RPMI7951 (cell line): ENCODE results near the gene CCDC78. TPM values are rescaled to one million over a fixed set of nuclear protein-coding genes. Genes with fewer than 3 reads are reported as not detected.

Source experiments
- DNase-seq: peaks from one replicate; pipeline ENCODE4 v3.0.0-alpha.2; 2012; ENCODE audit warnings: low read depth
- total RNA-seq: library from RNA; depleted of rRNA; stranded (reverse); fragments of >200 nt; shearing (Covaris generic); gene quantifications from 2 replicates; pipeline ENCODE4 v1.2.3, GENCODE V29; 2014

The CCDC78 gene
- total RNA-seq, 1 experiment from 2014 or later: 0.12 TPM

DNA sequence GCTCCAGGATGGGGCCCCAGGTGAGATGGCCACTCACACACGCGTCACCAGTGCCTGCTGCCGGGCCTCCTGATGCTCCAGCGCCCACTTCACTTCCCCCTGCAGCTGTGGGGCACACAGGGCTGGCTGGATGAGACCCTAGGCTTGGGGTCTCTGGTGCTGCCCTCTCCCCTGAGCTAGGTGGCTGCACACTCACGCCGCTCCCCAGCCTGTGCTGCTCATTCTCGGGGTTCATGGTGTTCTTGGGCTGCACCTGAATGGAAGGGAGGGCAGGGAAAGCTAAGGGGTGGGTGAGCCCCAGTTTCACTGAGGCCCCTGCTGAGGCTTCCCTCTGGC, 1.2 kb downstream of the CCDC78 start:
- no peak for DNase-seq

DNA sequence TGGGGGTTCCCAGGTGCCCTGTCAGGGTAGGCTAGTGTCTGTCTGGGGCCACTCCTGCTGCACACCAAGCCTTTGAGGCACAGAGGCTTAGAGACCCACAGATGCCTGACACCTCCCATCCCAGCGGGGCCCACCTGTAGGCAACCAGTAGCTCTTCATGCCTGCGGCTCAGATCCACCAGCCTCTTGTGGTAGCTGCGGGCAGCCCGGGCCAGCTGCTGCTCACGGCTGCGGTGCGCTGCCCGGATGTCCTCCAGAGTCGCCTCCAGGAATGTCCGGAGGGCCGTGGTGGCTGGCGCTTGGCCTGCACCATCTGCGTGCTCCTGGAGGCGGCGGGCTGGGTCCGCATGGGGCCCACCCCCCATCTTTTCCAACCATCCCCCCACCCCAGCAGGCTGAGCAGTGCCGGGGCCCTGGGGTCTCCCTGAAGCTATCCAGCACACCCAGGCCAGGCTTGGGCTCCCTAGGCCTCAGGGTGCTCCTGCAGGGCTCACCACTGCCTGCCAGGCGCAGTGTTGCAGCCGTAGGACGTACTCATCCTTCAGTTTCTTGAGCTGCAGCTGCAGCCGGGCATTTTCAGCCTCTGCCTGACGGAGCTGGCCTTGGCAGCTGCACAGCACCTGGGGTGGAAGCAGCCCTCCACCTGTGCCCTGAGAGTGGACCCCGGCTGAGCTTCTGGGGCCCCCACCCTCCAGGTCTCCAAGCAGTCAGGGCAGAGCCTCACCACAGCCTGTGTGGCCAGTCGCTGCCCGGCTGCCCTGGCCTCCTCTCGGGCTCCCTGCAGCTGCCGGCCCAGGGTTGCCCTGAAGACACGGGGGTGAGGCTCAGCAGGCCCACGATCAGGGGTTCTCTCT, 1.8 kb downstream of the CCDC78 start:
- peak; percentile 35 for DNase-seq

DNA sequence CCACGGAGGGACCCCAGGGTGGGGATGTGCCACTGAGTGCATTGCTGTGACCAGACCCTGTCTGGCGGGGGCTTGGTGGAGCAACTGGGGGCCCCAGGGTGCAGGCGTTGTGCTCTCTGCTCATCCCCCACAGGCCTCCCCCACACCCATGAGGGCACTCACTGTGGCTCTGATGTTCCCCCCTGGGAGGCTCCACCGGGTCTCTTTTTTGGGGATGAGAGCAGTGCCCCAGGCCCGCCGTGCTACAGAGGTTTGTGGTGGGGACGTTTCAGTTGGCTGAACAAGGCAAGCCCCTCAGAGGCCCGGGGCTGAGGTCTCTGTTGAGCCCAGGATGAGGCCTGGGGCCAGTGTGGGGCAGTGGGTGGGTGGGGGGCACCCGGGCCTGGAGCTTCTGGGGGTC, 2.5 kb downstream of the CCDC78 start:
- DNase-seq: no peak

DNA sequence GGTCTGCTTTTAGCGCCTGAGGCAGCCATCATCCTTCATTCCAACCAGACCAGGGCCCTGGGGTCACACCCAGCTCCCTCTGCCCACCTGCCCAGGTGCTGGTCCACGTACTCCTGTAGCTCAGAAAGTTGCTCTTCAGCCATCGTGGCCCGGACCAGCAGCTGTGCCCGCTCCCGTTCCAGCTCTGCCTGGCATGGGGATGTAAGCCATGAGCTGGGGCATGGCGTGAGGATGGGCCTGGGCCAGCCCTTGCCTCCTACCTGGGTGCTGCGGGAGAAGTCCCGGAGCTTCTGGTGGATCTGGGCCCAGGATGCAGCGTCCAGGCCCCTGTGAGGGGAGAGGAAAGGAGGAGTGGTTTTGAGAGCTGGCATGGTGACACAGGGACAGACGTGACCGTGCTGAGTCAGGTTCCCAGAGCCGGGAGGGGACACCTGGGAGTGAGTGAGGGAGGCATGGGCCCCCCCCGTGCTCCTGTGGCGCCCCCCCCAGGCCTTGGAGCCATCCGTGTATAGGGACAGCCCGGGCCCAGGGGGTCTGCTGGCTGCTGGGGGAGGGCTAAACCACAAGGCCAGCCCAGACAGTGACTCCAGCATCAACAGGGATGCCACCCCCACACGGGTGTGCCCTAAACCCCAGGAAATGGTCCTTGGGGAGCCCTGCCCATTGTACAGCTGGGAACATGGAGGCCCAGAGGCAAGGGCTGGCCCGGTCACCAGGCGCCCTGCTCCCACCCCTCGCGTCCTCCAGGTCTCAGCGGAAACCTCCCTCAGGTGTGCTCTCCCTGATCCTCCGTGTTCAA, 3.2 kb downstream of the CCDC78 start:
- no peak for DNase-seq

DNA sequence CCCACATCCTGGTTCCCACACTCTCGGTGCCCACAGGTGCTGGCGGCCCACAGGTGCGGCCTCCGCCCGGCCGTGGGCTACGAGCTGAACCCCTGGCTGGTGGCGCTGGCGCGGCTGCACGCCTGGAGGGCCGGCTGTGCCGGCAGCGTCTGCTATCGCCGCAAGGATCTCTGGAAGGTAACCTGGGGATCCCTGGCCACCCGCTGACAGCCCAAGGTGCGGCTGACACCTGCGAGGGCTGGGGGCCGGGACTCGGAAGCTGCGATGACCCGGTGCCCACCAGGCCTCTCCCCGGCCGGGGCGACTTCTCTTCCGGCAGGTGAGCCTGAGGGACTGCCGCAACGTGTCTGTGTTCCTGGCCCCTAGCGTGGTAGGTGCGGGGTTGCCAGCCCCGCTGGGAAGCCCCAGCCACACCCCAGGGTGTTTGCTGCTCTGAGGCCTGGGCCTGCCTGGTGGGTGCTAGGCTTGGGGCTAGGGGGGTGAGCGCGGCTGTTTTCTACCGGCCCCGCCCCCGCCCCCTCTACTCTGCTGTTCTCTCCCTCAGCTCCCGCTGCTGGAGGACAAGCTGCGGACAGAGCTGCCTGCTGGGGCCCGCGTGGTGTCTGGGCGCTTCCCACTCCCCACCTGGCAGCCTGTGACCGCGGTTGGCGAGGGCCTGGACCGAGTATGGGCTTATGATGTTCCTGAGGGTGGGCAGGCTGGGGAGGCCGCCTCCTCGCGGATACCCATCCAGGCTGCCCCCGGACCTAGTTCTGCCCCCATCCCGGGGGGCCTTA, 4.3 kb downstream of the CCDC78 start:
- no peak for DNase-seq

DNA sequence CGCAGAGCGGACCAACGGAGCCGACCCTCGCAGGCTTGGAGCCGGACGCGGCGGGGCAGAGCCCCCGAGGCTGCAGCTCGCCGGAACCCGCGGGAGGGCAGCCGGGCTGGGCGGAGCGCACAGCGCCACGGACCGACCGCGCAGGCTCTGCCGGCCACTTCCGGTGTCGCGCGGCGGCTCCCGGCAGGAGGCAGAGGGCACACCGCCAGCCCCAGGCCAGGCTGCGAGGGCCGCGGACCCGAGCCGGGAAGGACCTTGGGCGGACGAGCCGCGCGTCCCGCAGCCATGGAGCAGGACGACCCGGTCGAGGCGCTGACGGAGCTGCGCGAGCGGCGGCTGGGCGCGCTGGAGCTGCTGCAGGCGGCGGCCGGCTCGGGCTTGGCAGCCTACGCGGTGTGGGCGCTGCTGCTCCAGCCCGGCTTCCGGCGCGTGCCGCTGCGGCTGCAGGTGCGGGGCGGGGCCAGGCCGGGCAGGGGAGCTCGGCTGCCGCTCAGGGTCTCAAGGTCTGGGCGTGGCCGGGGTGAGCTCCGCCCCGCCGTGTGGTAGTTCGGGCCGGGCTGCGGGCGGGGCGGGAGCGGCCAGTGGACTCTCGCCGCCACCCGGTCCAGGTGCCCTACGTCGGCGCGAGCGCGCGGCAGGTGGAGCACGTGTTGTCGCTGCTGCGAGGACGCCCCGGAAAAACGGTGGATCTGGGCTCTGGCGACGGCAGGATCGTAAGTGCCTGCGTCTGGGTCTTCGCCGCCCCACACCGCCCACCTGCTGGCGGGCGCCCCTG, 5.1 kb downstream of the CCDC78 start, which contains the start of gene ANTKMT:
ANTKMT (plus strand) TSS at position 157 of the 775 bp plus-strand sequence; CDS start at position 286, 129 bp downstream.
- DNase-seq: peak; percentile 67

DNA sequence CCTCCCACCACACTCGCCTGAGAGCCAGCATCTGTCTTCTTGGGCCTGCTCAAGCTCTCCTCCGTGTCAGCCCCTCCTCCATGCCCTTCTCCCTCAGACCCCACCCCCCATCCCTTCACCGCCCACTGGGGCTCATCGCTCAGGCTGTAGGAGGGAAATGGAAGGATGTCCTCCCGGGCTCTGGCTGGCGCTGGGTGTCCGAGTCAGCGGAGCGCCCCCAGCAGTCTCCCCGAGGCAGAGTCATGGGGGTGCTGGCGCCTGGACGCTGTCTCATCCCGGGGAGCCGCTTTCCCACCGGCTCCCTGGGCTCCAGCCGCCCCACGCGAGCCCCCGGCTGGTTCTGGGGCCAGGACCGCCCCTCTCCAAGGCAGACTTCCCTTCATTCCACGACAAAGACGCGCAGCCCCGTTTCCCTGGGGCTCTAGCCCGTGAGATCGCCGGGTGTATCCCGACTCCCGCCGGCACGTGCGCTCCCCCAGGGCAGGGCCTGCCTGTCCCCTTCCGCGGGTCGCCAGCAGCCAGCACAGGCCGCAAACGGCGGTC, 5.7 kb downstream of the CCDC78 start:
- peak; percentile 71 for DNase-seq

DNA sequence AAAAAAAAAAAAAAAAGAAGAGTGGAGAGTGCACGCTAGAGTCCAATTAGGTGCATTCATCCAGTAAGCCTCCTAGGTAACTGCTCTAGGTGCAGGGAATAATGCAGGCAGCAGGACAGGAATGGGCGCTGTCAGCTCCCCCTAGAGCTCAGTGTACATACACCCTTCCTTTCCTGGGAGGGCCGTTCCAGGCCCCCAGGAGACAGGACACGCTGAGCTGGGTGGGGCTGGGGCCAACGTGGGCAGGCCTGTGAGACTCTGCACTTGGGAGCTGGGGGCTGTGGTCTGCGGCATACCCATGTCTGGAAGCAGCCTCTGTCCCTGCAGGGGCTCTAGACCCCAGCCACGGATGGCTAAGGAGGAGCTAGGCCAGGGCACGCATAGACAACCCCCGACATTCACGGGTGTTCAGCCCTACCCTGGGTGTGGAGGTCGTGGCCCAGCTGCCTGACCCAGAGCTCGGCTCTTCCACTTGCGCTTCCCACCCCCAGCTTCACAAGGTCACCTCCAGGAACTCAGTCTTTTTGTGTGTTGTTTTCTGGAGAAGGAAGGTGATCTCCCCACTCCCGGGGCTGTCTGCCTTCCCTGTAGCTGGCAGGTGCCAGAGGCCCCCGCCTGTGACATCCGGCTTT, 6.3 kb downstream of the CCDC78 start:
- no peak for DNase-seq

DNA sequence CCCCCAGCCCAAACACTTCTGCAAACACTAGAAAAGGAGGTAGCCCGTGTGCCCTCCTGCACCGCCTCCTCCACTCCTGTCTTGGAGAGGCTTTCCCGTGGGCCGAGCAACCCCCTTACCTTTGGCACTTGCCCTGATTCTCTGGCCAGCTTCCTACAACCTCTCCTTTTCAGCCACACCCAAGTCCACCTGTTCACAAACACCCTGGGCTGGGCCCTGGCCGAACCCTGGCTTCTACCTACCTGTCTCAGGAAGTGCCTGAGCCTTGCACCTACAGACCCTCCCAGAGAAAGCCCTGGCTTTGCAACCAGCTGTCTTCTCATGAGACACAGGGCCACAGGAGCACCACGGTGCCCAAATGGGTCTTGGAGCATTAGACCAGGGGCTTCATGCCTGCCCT, 7.3 kb downstream of the CCDC78 start:
- no peak for DNase-seq

DNA sequence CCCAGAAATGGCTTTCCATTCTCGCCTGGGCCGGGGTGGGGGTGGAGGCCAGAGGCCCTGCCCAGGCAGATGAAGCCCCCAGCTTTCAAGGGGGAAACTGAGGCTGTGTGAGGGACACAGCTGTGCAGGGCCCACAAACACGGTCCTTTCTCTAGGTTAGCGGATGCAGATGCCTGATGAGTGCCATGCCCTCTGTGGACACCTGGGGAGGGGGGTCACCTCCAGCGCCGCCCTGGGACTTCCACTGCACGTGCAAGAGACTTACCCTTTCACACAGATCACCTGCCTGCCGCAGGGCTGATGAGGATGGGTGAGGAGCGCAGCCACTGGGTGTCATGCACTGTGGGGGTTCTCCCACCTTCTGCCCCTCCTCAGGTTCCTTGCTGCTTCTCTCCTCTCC, 7.9 kb downstream of the CCDC78 start:
- DNase-seq: no peak

DNA sequence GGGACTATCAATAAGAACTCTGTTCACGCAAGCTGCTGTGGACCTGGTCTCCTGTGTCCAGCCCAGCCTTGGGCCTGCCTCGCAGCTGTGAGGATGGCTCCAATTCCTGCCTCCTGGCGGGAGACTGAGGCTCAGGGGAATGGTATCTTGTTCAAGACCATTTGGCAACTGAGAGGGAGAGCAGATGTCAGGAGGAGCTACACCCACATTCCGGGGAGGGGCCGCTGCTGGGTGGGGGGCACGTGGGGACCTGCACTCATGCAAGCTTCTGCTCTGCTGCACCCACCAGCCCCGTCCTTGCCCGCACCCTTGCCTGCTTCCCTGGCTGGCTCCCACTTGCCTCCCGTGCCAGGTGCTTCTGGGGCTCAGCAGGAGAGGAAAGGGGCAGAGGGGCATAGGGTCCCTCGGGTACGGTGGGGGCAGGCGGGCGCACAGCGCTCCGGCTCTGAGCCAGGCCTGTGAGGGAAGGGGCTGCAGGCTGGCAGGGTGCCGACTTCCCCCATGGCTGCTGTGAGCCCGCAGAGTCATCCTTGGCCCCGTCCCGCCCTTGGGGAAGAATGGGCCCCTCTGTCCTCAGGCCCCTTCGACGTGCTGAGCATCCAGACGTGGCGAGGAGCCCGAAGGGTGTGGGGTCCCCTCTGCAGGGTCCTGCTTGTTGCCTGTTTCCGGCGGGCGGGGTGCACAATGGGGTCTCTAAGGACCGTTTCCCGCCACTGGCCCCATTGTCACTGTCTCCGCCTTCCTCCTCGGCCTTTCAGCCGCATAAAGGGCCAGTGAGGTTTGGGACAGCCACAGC, 8.6 kb downstream of the CCDC78 start:
- DNase-seq: no peak

DNA sequence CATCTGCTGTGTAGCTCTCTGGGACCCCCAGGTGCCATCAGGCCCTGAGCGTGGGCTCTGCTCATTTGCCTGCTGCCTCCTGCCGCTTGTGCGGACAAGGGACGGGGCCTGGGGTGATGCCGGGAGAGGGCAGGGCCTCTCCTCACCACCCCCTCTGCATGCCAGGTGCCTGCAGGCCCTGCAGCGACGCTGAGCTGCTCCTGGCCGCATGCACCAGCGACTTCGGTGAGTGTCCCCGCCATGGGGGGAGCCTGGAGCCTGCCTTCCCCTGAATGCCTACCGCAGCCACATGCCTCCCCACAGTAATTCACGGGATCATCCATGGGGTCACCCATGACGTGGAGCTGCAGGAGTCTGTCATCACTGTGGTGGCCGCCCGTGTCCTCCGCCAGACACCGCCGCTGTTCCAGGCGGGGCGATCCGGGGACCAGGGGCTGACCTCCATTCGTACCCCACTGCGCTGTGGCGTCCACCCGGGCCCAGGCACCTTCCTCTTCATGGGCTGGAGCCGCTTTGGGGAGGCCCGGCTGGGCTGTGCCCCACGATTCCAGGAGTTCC, 9.4 kb downstream of the CCDC78 start:
- DNase-seq: no peak

DNA sequence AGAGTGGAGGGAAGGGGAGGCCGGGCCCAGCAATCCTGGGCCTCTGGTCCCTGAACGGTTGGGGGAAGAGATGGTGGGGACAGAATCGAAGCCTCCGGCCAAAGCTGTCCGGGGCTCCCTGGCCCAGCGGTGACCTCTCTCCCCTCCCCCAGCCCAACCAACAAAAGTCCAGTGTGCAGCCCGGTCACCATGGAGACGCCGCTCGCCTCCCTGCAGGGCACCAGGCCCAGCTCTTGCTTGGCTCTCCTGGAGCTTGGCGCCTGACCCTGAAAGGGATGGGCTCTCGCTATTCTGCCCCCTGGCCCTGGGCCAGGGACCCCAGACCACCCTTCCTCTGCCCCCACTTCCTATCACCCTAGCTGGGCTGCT, 10.1 kb downstream of the CCDC78 start:
- DNase-seq: peak; percentile 70

DNA sequence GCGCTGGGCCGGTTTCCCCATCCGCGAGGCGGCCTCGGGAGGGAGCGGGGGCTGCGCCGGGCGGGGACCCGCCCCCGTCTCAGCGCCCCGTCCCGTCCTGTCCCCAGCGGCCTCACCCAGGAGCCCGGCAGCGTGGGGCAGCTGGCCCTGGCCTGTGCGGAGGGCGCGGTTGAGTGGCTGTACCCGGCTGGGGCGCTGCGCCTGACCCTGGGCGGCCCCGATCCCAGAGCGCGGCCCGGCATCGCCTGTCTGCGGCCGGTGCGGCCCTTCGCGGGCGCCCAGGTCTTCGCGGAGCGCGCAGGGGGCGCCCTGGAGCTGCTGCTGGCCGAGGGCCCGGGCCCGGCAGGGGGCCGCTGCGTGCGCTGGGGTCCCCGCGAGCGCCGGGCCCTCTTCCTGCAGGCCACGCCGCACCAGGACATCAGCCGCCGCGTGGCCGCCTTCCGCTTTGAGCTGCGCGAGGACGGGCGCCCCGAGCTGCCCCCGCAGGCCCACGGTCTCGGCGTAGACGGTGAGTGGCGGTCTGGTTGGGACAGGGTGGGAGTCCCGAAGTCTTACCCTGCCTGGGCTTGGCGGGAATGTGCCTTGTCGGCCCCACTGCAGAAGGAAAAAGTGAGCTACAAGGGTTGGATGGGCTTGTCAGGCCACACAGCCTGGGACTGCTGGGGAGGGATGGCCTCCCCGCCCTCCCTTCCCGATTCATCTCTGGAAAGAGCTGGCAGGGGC, 10.6 kb downstream of the CCDC78 start:
- DNase-seq: no peak

DNA sequence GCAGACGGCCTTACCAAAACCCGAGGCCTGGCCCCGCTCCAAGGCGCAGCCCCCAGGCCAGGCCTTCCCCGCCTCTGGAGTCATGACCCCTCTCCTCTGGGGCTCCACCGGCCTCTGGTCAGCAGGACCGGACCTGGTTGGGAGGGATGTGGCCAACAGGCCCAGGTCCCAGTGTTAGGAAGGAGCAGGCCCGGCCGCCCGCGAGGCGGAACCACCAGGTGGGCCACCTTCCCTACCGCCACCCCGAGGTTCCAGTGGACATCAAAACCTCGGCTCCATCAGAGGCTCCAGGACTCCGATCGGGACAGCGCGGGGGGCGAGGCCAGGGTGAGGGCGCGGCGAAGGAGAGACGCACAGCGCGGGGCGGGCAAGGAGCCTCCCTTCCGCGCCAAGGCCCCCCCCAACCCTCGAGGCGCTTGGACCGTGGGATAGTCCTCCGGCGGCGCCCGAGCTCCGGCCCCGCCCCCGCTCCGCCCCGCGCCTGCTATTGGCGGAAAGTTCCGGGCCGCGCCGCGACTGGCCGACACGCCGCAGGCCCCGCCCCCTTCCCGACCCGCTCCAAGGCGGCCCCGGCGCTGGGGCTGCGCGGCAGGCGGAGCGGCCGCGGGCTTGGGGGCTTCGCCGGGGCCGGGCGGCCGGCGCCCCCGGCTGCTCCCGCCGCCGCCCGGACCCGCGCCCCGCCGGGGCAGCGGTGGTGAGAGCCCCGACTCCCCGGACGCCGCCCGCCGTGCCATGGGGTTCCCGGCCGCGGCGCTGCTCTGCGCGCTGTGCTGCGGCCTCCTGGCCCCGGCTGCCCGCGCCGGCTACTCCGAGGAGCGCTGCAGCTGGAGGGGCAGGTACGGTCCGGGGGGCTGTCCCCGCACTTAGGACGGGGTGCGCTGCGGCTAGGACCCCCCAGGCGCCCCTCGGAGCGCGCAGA, 11.4 kb downstream of the CCDC78 start, which contains the start of gene METRN:
METRN (plus strand) TSS at position 561 of the 919 bp plus-strand sequence; CDS start at position 733, 172 bp downstream.
- peak; percentile 80 for DNase-seq

DNA sequence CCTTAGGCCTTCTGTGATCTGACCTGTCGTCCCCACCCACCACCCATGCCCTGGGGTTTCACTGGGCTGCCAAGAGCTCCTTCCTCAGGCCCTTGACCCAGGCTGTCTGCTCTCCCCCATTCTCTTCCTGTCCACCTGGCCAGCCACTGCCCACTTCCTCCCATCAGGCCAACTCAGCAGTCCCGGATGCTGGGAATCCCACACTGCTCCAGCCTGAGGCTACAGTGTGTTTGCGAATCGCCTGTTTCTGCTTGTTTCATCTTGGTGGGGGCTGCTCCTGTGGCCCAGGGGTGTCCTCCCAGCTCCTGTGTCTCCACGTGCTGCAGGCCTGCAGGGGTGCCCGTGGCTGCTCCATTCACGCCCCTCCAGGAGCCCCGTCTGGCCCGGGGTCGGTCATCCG, 12.2 kb downstream of the CCDC78 start:
- DNase-seq: peak; percentile 72

DNA sequence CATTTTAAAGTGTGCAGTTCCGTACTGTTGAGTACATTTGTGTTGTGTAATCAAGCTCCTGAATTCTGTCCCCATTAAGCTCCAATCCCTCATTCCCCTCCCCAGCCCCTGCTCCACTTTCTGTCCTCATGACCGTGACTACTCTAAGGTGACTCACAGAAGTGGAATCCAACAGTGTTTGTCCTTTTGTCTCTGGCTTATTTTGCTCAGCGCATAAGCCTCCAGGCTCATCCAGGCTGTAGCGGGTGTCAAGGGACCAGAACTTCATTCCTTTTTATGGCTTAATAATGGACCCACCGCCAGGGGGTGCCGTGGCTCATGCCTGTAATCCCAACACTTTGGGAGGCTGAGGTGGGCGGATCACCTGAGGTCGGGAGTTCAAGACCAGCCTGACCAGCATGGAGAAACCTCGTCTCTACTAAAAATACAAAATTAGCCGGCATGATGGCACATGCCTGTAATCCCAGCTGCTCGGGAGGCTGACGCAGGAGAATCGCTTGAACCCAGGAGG, 13.4 kb downstream of the CCDC78 start:
- DNase-seq: peak; percentile 92
